Lower leg skin (tissue), 4 donors: Measurements from ENCODE around the gene MAJIN. TPM values are rescaled to one million over a fixed set of nuclear protein-coding genes. Genes with fewer than 3 reads are reported as not detected.

Experiments
- DNase-seq, 2 donors: peaks; one replicate each; pipeline ENCODE4 v3.0.0-alpha.2; 2019; ENCODE audit warnings: low spot score in 2 of 2
- H3K4me3 ChIP-seq: fragments of 200-600 bp; sonication (generic); 2 replicates; pipeline ENCODE4 v1.5.1; 2017; ENCODE audit warnings: mild to moderate bottlenecking, low read depth; ENCODE audit not compliant: poor library complexity, severe bottlenecking
- POLR2A ChIP-seq, 2 donors: fragments of 450-650 bp; IDR thresholded peaks; one replicate each; pipeline ENCODE4 v1.6.1; 2016 to 2017; ENCODE audit warnings: antibody characterized with exemption in 2 of 2, mild to moderate bottlenecking in 1 of 2, moderate library complexity in 1 of 2
- WGBS, 2 donors: methylation state at CpG; one replicate each; pipeline ENCODE4 v1.1.5; 2018; 5-methylcytosine and 5-hydroxymethylcytosine counted together
- intact Hi-C: fragments of 100-400 bp; cut with DNase I; formaldehyde crosslinking; loops from one replicate; pipeline ENCODE4 v1.15.0; 2023; ENCODE audit warnings: low total_unique reads
- total RNA-seq, 4 donors: library from RNA; depleted of rRNA; stranded (reverse); fragments of >200 nt; gene quantifications; one replicate each; pipeline ENCODE4 v1.1.0, GENCODE V29; 2016
- TF ChIP-seq, protein P1 (sequence below), 3 donors: fragments of 450-650 bp; IDR thresholded peaks; one replicate each; pipeline ENCODE4 v1.5.1; 2016; ENCODE audit warnings: antibody characterized with exemption in 3 of 3, mild to moderate bottlenecking in 3 of 3, moderate library complexity in 2 of 3

Gene MAJIN
- total RNA-seq, 4 donors from 2014 or later = not detected

DNA sequence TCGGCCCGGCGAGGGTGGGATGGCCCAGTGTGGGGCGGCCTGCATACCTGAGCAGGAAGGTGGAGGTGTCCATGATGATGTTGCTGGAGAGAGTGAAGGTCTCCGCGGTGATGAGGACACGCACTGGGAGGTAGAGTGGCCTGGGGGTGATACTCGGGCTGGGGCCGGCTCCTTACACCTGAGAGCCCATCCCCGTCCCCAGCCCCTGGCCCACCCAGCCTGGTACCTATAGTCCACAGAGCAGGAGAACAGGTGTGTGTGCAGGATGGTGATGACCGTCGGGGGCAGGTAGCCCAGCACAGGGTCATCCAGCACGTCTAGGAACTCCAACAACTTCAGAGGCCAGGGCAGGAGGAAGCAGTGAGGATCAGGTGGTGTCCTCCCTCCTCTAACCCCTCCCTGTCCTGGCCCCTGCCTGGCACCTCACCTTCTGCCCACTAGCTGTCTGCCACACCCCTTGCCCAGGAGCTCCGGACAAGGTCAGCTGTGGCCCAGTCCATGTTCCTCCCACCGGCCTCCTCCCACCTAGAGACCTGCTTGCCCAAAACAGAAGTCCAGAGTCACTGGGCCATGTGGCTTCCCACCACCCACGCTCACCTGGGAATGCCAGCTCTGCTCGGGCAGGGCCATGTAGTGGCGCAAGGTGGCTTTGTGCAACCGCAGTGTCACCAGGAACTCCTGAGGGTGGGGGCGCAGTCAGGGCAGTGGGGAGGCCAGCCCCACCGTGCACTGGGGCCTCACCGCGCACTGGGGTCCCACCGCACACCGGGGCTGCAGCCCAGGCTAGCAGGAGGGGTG is 66.2 kb downstream of the MAJIN start:
- intact Hi-C loops = no loop called here
- DNase-seq = no peak
- no peak overlapping the region for H3K4me3 ChIP-seq

DNA sequence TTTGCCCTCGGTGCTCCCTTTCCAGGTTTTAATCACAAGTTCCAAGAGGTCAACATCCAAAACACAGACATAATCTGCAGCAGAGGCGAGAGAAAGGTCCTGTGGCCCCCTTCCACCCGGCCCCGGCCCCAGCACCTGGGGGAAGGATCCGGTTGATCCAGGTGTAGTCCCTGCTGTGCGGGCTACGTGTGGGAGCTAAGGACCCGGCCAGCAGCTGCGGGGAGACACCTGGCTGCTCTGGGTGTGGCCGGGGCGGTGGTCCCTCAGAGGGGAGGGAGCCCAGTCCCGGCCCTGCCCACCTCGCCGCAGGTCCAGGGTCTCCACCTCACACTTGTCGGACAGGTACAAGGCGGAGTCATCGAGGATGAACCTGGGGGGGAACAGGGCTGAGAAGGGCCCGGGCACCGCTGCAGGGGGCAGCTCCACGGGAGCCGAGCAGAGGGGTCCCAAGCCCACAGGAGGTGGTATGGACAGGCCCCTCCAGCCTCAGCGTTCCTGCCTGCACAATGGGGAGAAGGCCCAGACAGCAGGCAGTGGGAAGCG is 68.5 kb downstream of the MAJIN start:
- intact Hi-C loops = no loop called here
- WGBS, 2 donors = 95 to 97% methylated on average over 9 to 14 of the region's 23 CpGs
- no peak for TF ChIP-seq POLR2A (IDR thresholded peaks at IDR 0.05)
- TF ChIP-seq, protein P1, sequence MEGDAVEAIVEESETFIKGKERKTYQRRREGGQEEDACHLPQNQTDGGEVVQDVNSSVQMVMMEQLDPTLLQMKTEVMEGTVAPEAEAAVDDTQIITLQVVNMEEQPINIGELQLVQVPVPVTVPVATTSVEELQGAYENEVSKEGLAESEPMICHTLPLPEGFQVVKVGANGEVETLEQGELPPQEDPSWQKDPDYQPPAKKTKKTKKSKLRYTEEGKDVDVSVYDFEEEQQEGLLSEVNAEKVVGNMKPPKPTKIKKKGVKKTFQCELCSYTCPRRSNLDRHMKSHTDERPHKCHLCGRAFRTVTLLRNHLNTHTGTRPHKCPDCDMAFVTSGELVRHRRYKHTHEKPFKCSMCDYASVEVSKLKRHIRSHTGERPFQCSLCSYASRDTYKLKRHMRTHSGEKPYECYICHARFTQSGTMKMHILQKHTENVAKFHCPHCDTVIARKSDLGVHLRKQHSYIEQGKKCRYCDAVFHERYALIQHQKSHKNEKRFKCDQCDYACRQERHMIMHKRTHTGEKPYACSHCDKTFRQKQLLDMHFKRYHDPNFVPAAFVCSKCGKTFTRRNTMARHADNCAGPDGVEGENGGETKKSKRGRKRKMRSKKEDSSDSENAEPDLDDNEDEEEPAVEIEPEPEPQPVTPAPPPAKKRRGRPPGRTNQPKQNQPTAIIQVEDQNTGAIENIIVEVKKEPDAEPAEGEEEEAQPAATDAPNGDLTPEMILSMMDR (IDR thresholded peaks at IDR 0.05) = no peak
- H3K4me3 ChIP-seq = no peak overlapping the region
- DNase-seq = no peak

More for the DNA sequence above, 66.2 kb downstream of the MAJIN start:
- TF ChIP-seq, protein P1 (IDR thresholded peaks at IDR 0.05) = no peak
- TF ChIP-seq POLR2A (IDR thresholded peaks at IDR 0.05) = no peak
- 92 to 93% methylated on average over 14 to 24 of the region's 25 CpGs for WGBS, 2 donors

DNA sequence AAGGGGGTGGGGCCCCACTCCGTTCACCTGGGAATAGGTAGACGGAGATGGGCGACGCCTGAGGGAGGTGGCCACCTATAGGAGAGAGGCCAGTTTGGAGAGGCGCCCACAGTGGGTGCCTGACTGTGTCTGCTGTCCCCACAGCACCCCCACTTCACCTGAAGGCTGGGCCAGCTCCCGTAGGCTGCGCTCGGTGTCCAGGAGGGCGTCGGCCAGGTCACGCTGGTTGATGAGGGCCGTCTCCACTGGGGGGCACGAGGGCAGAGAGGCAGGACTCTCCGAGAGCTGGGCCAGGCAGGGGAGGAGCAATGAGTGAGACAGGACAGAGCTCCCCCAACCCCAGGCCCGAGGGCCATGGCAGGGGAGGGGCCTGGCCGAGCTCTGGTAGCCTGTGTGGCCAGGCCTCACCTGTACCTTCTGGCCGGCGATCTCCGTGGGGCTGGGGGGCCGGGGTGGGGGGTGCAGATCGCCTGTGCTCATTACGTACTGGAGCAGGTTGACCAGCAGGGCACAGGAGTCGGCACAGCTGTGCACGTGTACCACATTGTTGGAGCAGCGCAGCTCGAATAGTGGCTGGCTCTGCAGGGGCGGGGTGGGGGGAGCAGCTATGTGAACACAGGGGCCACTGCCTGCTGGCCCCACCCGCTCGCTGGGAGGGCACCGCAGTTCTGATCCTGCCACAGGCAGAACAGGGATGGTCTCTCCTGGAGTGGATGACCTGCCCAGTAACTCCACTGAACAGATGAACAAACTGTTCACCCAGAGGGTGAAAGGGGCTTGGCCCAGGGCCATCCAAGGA is 69.6 kb downstream of the MAJIN start:
- TF ChIP-seq POLR2A (IDR thresholded peaks at IDR 0.05) = no peak
- TF ChIP-seq, protein P1 (IDR thresholded peaks at IDR 0.05) = no peak
- DNase-seq = no peak
- intact Hi-C loops = no loop called here
- 84 to 92% methylated on average over 21 to 25 of the region's 30 CpGs for WGBS, 2 donors
- H3K4me3 ChIP-seq = no peak overlapping the region

DNA sequence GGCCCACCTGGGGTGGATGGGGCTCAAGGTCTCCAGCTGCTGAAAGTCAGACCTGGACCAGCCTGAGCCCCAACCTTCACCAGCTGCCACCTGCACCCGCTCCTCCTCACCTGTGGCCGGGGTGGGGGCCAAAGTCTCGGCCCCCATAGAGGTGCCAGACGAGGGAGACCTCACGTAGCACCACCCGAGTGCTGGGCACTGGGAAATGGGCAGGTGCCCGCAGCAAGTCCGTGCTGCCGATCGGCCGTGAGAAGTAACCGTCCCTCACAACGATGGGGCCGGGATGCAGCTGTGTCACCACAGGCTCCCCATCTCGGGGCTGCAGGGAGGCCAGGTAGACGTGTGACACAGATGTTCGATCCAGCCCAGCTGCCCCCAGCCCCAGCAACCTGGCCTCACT is 71.1 kb downstream of the MAJIN start:
- 90 to 97% methylated on average over 9 to 17 of the region's 17 CpGs for WGBS, 2 donors
- intact Hi-C loops = loop anchor here (2.0 kb wide), 1 partner anchor 76 kb away; no protein-coding TSS in a partner anchor
- no peak for DNase-seq
- H3K4me3 ChIP-seq = no peak overlapping the region
- TF ChIP-seq, protein P1 (IDR thresholded peaks at IDR 0.05) = no peak
- TF ChIP-seq POLR2A (IDR thresholded peaks at IDR 0.05) = no peak

DNA sequence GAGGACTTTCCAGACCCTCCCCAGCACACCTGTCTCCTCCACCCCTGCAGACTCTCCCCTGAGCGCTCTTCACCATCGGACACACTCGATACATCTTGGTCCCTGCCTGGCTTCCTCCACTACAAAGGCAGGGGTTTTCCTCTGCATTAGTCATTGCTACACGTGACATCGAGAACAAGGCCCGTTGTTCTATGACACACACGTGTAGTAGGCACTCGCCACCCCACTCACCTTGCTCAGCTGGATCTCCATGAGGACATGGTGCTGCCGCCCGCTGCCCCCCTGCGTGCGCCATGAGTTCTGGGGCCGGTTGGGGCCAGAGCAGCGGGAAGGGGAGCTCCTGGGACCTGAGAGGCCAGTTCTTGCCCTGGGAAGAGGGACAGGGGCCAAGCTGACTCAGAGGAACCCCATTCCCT is 71.6 kb downstream of the MAJIN start:
- no peak overlapping the region for H3K4me3 ChIP-seq
- 70 to 81% methylated on average over 14 of the region's 14 CpGs for WGBS, 2 donors
- DNase-seq = no peak
- intact Hi-C loops = loop anchor here (2.0 kb wide), 1 partner anchor 75 kb away; no protein-coding TSS in a partner anchor
- TF ChIP-seq, protein P1 (IDR thresholded peaks at IDR 0.05) = no peak
- no peak for TF ChIP-seq POLR2A (IDR thresholded peaks at IDR 0.05)
